ENCODE results near the gene MAP3K12.

The MAP3K12 gene

GRCh38 chr12:53466640-53467039 lies 32.6 kb downstream of the MAP3K12 start:
- H3K27ac ChIP-seq (ENCODE audit: insufficient read depth, low read depth, low read length, poor library complexity, severe bottlenecking), result no peak overlapping the region
- H3K4me3 ChIP-seq (ENCODE audit: insufficient read depth, low read depth, low read length), result no peak overlapping the region
- peaks cover 88% of the 10 kb centered on the region for H3K36me3 ChIP-seq (ENCODE audit: control insufficient read depth, insufficient read depth, low read length)
- H3K27me3 ChIP-seq (ENCODE audit: control insufficient read depth, insufficient read depth, low read length, poor library complexity, severe bottlenecking), result no peaks in the 10 kb centered on the region
- WGBS, 2 experiments, result 95% methylated on average over 4 of the region's 4 CpGs
- H3K9me3 ChIP-seq (ENCODE audit: control insufficient read depth, low read length), result no peaks in the 10 kb centered on the region
- peaks cover 10% of the 10 kb centered on the region for H3K4me1 ChIP-seq (ENCODE audit: control insufficient read depth, insufficient read depth, low read length)

GRCh38 chr12:53465679-53466078 lies 33.6 kb downstream of the MAP3K12 start:
- Histone ChIP-seq H3K27ac (ENCODE audit: insufficient read depth, low read depth, low read length, poor library complexity, severe bottlenecking) (no peak overlapping the region), H3K27me3 (ENCODE audit: control insufficient read depth, insufficient read depth, low read length, poor library complexity, severe bottlenecking) (no peaks in the 10 kb centered on the region), H3K36me3 (ENCODE audit: control insufficient read depth, insufficient read depth, low read length) (peaks cover 92% of the 10 kb centered on the region), H3K9me3 (ENCODE audit: control insufficient read depth, low read length) (no peaks in the 10 kb centered on the region), H3K4me3 (ENCODE audit: insufficient read depth, low read depth, low read length) (no peak overlapping the region), H3K4me1 (ENCODE audit: control insufficient read depth, insufficient read depth, low read length) (peaks cover 18% of the 10 kb centered on the region)
- 91 to 100% methylated on average over 2 of the region's 2 CpGs for WGBS, 2 experiments

GRCh38 chr12:53464685-53465418 lies 34.4 kb downstream of the MAP3K12 start:
- Histone ChIP-seq H3K36me3 (ENCODE audit: control insufficient read depth, insufficient read depth, low read length) (peaks cover 94% of the 10 kb centered on the region), H3K27ac (ENCODE audit: insufficient read depth, low read depth, low read length, poor library complexity, severe bottlenecking) (no peak overlapping the region), H3K4me3 (ENCODE audit: insufficient read depth, low read depth, low read length) (no peak overlapping the region), H3K4me1 (ENCODE audit: control insufficient read depth, insufficient read depth, low read length) (peaks cover 19% of the 10 kb centered on the region), H3K27me3 (ENCODE audit: control insufficient read depth, insufficient read depth, low read length, poor library complexity, severe bottlenecking) (no peaks in the 10 kb centered on the region), H3K9me3 (ENCODE audit: control insufficient read depth, low read length) (no peaks in the 10 kb centered on the region)
- WGBS, 2 experiments, result 92 to 93% methylated on average over 11 of the region's 11 CpGs

- Histone ChIP-seq H3K4me3 (ENCODE audit: insufficient read depth, low read depth, low read length) (no peak overlapping the region), H3K36me3 (ENCODE audit: control insufficient read depth, insufficient read depth, low read length) (peaks cover 94% of the 10 kb centered on the region), H3K27me3 (ENCODE audit: control insufficient read depth, insufficient read depth, low read length, poor library complexity, severe bottlenecking) (no peaks in the 10 kb centered on the region), H3K27ac (ENCODE audit: insufficient read depth, low read depth, low read length, poor library complexity, severe bottlenecking) (no peak overlapping the region), H3K9me3 (ENCODE audit: control insufficient read depth, low read length) (no peaks in the 10 kb centered on the region), H3K4me1 (ENCODE audit: control insufficient read depth, insufficient read depth, low read length) (peaks cover 22% of the 10 kb centered on the region)
- WGBS, 2 experiments, result 71 to 74% methylated on average over 5 of the region's 5 CpGs
Observed at GRCh38 chr12:53463802-53464560, 35.3 kb downstream of the MAP3K12 start.

- Histone ChIP-seq H3K27ac (ENCODE audit: insufficient read depth, low read depth, low read length, poor library complexity, severe bottlenecking) (no peak overlapping the region), H3K4me1 (ENCODE audit: control insufficient read depth, insufficient read depth, low read length) (peaks cover 22% of the 10 kb centered on the region), H3K27me3 (ENCODE audit: control insufficient read depth, insufficient read depth, low read length, poor library complexity, severe bottlenecking) (no peaks in the 10 kb centered on the region), H3K36me3 (ENCODE audit: control insufficient read depth, insufficient read depth, low read length) (peaks cover 90% of the 10 kb centered on the region), H3K4me3 (ENCODE audit: insufficient read depth, low read depth, low read length) (no peak overlapping the region), H3K9me3 (ENCODE audit: control insufficient read depth, low read length) (no peaks in the 10 kb centered on the region)
- 92 to 94% methylated on average over 3 of the region's 3 CpGs for WGBS, 2 experiments
Observed at GRCh38 chr12:53462935-53463334, 36.3 kb downstream of the MAP3K12 start.

GRCh38 chr12:53461591-53461990 lies 37.7 kb downstream of the MAP3K12 start:
- Histone ChIP-seq H3K36me3 (ENCODE audit: control insufficient read depth, insufficient read depth, low read length) (peaks cover 90% of the 10 kb centered on the region), H3K4me3 (ENCODE audit: insufficient read depth, low read depth, low read length) (no peak overlapping the region), H3K9me3 (ENCODE audit: control insufficient read depth, low read length) (no peaks in the 10 kb centered on the region), H3K27ac (ENCODE audit: insufficient read depth, low read depth, low read length, poor library complexity, severe bottlenecking) (no peak overlapping the region), H3K27me3 (ENCODE audit: control insufficient read depth, insufficient read depth, low read length, poor library complexity, severe bottlenecking) (no peaks in the 10 kb centered on the region), H3K4me1 (ENCODE audit: control insufficient read depth, insufficient read depth, low read length) (peaks cover 22% of the 10 kb centered on the region)
- 91 to 96% methylated on average over 8 of the region's 8 CpGs for WGBS, 2 experiments

GRCh38 chr12:53461059-53461458 lies 38.2 kb downstream of the MAP3K12 start:
- Histone ChIP-seq H3K4me1 (ENCODE audit: control insufficient read depth, insufficient read depth, low read length) (peaks cover 22% of the 10 kb centered on the region), H3K27ac (ENCODE audit: insufficient read depth, low read depth, low read length, poor library complexity, severe bottlenecking) (no peak overlapping the region), H3K9me3 (ENCODE audit: control insufficient read depth, low read length) (no peaks in the 10 kb centered on the region), H3K4me3 (ENCODE audit: insufficient read depth, low read depth, low read length) (no peak overlapping the region), H3K36me3 (ENCODE audit: control insufficient read depth, insufficient read depth, low read length) (peaks cover 90% of the 10 kb centered on the region), H3K27me3 (ENCODE audit: control insufficient read depth, insufficient read depth, low read length, poor library complexity, severe bottlenecking) (no peaks in the 10 kb centered on the region)
- WGBS, 2 experiments, result 98% methylated on average over 3 of the region's 3 CpGs

- H3K27ac ChIP-seq (ENCODE audit: insufficient read depth, low read depth, low read length, poor library complexity, severe bottlenecking), result no peak overlapping the region
- no peaks in the 10 kb centered on the region for H3K9me3 ChIP-seq (ENCODE audit: control insufficient read depth, low read length)
- H3K36me3 ChIP-seq (ENCODE audit: control insufficient read depth, insufficient read depth, low read length), result peaks cover 91% of the 10 kb centered on the region
- no peaks in the 10 kb centered on the region for H3K27me3 ChIP-seq (ENCODE audit: control insufficient read depth, insufficient read depth, low read length, poor library complexity, severe bottlenecking)
- peaks cover 21% of the 10 kb centered on the region for H3K4me1 ChIP-seq (ENCODE audit: control insufficient read depth, insufficient read depth, low read length)
- 92 to 93% methylated on average over 4 of the region's 4 CpGs for WGBS, 2 experiments
- H3K4me3 ChIP-seq (ENCODE audit: insufficient read depth, low read depth, low read length), result no peak overlapping the region
Observed at GRCh38 chr12:53459097-53459496, 40.2 kb downstream of the MAP3K12 start.

- peaks cover 73% of the 10 kb centered on the region for H3K36me3 ChIP-seq (ENCODE audit: control insufficient read depth, insufficient read depth, low read length)
- WGBS, 2 experiments, result 93 to 95% methylated on average over 6 of the region's 6 CpGs
- no peaks in the 10 kb centered on the region for H3K9me3 ChIP-seq (ENCODE audit: control insufficient read depth, low read length)
- peaks cover 23% of the 10 kb centered on the region for H3K4me1 ChIP-seq (ENCODE audit: control insufficient read depth, insufficient read depth, low read length)
- H3K27ac ChIP-seq (ENCODE audit: insufficient read depth, low read depth, low read length, poor library complexity, severe bottlenecking), result no peak overlapping the region
- H3K4me3 ChIP-seq (ENCODE audit: insufficient read depth, low read depth, low read length), result no peak overlapping the region
- H3K27me3 ChIP-seq (ENCODE audit: control insufficient read depth, insufficient read depth, low read length, poor library complexity, severe bottlenecking), result no peaks in the 10 kb centered on the region
Observed at GRCh38 chr12:53456654-53457366, 42.4 kb downstream of the MAP3K12 start.

- peak overlapping the region; percentile 77 for H3K4me3 ChIP-seq (ENCODE audit: insufficient read depth, low read depth, low read length)
Observed at GRCh38 chr12:53454707-53455106, 44.6 kb downstream of the MAP3K12 start.

More at GRCh38 chr12:53454707-53455106, 44.6 kb downstream of the MAP3K12 start:
- no peaks in the 10 kb centered on the region for H3K9me3 ChIP-seq (ENCODE audit: control insufficient read depth, low read length)
- WGBS, 2 experiments, result 92% methylated on average over 3 of the region's 3 CpGs
- no peaks in the 10 kb centered on the region for H3K27me3 ChIP-seq (ENCODE audit: control insufficient read depth, insufficient read depth, low read length, poor library complexity, severe bottlenecking)
- H3K36me3 ChIP-seq (ENCODE audit: control insufficient read depth, insufficient read depth, low read length), result peaks cover 52% of the 10 kb centered on the region
- H3K4me1 ChIP-seq (ENCODE audit: control insufficient read depth, insufficient read depth, low read length), result peaks cover 12% of the 10 kb centered on the region
- no peak overlapping the region for H3K27ac ChIP-seq (ENCODE audit: insufficient read depth, low read depth, low read length, poor library complexity, severe bottlenecking)
